Activated CD8-positive, alpha-beta T cell treated with anti-CD3 and anti-CD28 coated beads for 36 hours (primary cell): Measurements from ENCODE around the gene GLA. TPM values are rescaled to one million over a fixed set of nuclear protein-coding genes. Genes with fewer than 3 reads are reported as not detected.

Experiments used
- ATAC-seq: fragments of 200-7000 bp; cut with Tn5 transposase; one replicate; pipeline ENCODE4 v1.10.0; 2021; ENCODE audit warnings: mild to moderate bottlenecking, moderate library complexity
- CTCF ChIA-PET: fragments of 350-600 bp; sonication (Branson Sonifier 250); formaldehyde crosslinking; loops from one replicate; lab custom pipeline; 2021; ENCODE audit warnings: antibody characterized with exemption; lab: Charles Lee
- POLR2A ChIA-PET: fragments of 350-600 bp; sonication (Branson Sonifier 250); formaldehyde crosslinking; loops from one replicate; lab custom pipeline; 2021; ENCODE audit warnings: antibody characterized with exemption; lab: Charles Lee
- DNase-seq: peaks from one replicate; pipeline ENCODE4 v3.0.0-alpha.2; 2020
- H3K27ac Mint-ChIP-seq: one replicate; pipeline ENCODE4 v1.8.0; 2021; ENCODE audit warnings: mild to moderate bottlenecking, mixed read lengths
- H3K27me3 Mint-ChIP-seq: one replicate; pipeline ENCODE4 v1.8.0; 2021; ENCODE audit warnings: mixed read lengths
- H3K36me3 Mint-ChIP-seq: one replicate; pipeline ENCODE4 v1.8.0; 2021; ENCODE audit warnings: low read depth, mixed read lengths
- H3K4me1 Mint-ChIP-seq: one replicate; pipeline ENCODE4 v1.8.0; 2021; ENCODE audit warnings: low read depth, mixed read lengths
- H3K4me3 Mint-ChIP-seq: one replicate; pipeline ENCODE4 v1.8.0; 2021; ENCODE audit warnings: mild to moderate bottlenecking, moderate library complexity, mixed read lengths
- H3K9me3 Mint-ChIP-seq: one replicate; pipeline ENCODE4 v1.8.0; 2021; ENCODE audit warnings: mixed read lengths
- intact Hi-C: fragments of 100-400 bp; cut with micrococcal nuclease; formaldehyde crosslinking; loops from one replicate; pipeline ENCODE4 v1.10.0; 2022
- total RNA-seq, 2 experiments: library from RNA; stranded (reverse); gene quantifications; one replicate each; pipeline ENCODE4 v1.2.3, GENCODE V29; 2021
- TF ChIP-seq, protein P1 (sequence below): fragments of 200-600 bp; IDR thresholded peaks from one replicate; pipeline ENCODE4 v1.8.0; 2022; ENCODE audit warnings: antibody characterized with exemption, mild to moderate bottlenecking

GLA gene
- total RNA-seq, 2 experiments from 2014 or later = 38.8 to 44.6 TPM

DNA sequence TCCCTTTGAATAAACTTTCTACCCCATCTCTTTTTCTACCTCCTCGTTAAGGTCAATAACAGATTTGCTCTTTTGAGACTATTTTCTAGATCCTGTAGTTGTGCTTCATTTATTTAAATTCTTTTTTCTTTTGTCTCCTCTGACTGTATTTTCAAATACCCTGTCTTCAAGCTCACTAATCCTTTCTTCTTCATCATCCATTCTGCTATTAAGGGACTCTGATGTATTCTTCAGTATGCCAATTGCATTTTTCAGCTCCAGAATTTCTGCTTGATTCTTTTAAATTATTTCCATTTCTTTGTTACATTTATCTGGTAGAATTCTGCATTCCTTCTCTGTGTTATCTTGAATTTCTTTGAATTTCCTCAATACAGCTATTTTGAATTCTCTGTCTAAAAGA, 41.6 kb upstream of the GLA start:
- peaks cover 26% of the 10 kb centered on the region for H3K36me3 Mint-ChIP-seq
- DNase-seq (no peak), ATAC-seq (no peak)
- no peak overlapping the region for H3K4me3 Mint-ChIP-seq
- TF ChIP-seq, protein P1, sequence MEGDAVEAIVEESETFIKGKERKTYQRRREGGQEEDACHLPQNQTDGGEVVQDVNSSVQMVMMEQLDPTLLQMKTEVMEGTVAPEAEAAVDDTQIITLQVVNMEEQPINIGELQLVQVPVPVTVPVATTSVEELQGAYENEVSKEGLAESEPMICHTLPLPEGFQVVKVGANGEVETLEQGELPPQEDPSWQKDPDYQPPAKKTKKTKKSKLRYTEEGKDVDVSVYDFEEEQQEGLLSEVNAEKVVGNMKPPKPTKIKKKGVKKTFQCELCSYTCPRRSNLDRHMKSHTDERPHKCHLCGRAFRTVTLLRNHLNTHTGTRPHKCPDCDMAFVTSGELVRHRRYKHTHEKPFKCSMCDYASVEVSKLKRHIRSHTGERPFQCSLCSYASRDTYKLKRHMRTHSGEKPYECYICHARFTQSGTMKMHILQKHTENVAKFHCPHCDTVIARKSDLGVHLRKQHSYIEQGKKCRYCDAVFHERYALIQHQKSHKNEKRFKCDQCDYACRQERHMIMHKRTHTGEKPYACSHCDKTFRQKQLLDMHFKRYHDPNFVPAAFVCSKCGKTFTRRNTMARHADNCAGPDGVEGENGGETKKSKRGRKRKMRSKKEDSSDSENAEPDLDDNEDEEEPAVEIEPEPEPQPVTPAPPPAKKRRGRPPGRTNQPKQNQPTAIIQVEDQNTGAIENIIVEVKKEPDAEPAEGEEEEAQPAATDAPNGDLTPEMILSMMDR = no peak
- POLR2A ChIA-PET = interaction anchor here (0.6 kb wide), 1 partner anchor 100 kb away, joined by 3 read pairs; no protein-coding TSS in a partner anchor
- CTCF ChIA-PET = no interaction called here
- no peaks in the 10 kb centered on the region for H3K4me1 Mint-ChIP-seq
- H3K27ac Mint-ChIP-seq = no peak overlapping the region
- H3K9me3 Mint-ChIP-seq = no peaks in the 10 kb centered on the region
- intact Hi-C loops = no loop called here
- no peaks in the 10 kb centered on the region for H3K27me3 Mint-ChIP-seq

- Mint-ChIP-seq H3K4me1 (no peaks in the 10 kb centered on the region), H3K27ac (no peak overlapping the region), H3K36me3 (peaks cover 47% of the 10 kb centered on the region), H3K27me3 (no peaks in the 10 kb centered on the region), H3K9me3 (no peaks in the 10 kb centered on the region), H3K4me3 (no peak overlapping the region)
- CTCF ChIA-PET = no interaction called here
- TF ChIP-seq, protein P1 = no peak
- no peak for ATAC-seq
- POLR2A ChIA-PET = no interaction called here
- no peak for DNase-seq
- intact Hi-C loops = no loop called here
Observed at GRCh38 chrX:101442085-101442484, 34.4 kb upstream of the GLA start.

GRCh38 chrX:101430457-101431078, 22.8 kb upstream of the GLA start:
- ATAC-seq (peak; percentile 88), DNase-seq (no peak)
- H3K36me3 Mint-ChIP-seq = peaks cover 28% of the 10 kb centered on the region
- intact Hi-C loops = no loop called here
- TF ChIP-seq, protein P1 = no peak
- ChIA-PET POLR2A (interaction anchor here (1.5 kb wide), 1 partner anchor 12 kb away, joined by 4 read pairs; no protein-coding TSS in a partner anchor), CTCF (interaction anchor here (1.0 to 1.5 kb wide), 2 partner anchors 12 to 15 kb away, joined by 3 to 5 read pairs; no protein-coding TSS in a partner anchor)
- H3K4me1 Mint-ChIP-seq = peaks cover 12% of the 10 kb centered on the region
- H3K4me3 Mint-ChIP-seq = no peak overlapping the region
- H3K27me3 Mint-ChIP-seq = no peaks in the 10 kb centered on the region
- no peaks in the 10 kb centered on the region for H3K9me3 Mint-ChIP-seq
- peak overlapping the region; percentile 34 for H3K27ac Mint-ChIP-seq

DNA sequence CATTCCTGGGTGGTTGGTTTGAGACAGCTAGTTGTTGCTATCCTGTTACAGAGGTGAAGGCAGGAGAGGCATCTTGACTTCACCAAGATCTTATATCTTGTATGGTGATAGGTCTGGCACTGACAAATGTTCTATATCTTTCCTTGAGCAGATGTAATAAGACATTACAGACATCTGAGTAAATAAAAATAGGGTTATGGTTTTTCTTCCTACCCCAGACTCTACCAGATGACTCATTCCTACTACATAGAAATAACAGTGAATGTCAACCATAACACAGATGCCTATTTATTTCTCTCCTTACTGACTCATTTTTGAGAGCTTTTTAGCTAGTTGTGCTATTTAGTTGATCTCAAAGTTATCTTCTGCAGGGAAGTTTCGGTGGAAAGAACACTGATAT, 22.2 kb upstream of the GLA start:
- H3K4me3 Mint-ChIP-seq = no peak overlapping the region
- intact Hi-C loops = no loop called here

GRCh38 chrX:101427954-101428353, 20.2 kb upstream of the GLA start:
- Mint-ChIP-seq H3K9me3 (no peaks in the 10 kb centered on the region), H3K4me3 (no peak overlapping the region), H3K27me3 (no peaks in the 10 kb centered on the region), H3K27ac (no peak overlapping the region), H3K4me1 (peaks cover 12% of the 10 kb centered on the region), H3K36me3 (peaks cover 32% of the 10 kb centered on the region)
- DNase-seq = no peak
- POLR2A ChIA-PET = interaction anchor here (1.0 kb wide), 1 partner anchor 10 kb away, joined by 3 read pairs; no protein-coding TSS in a partner anchor
- TF ChIP-seq, protein P1 = no peak
- CTCF ChIA-PET = interaction anchor here (1.2 kb wide), 1 partner anchor 12 kb away, joined by 5 read pairs; no protein-coding TSS in a partner anchor
- intact Hi-C loops = no loop called here
- no peak for ATAC-seq

More for the DNA sequence above, 22.2 kb upstream of the GLA start:
- peaks cover 12% of the 10 kb centered on the region for H3K4me1 Mint-ChIP-seq
- H3K27ac Mint-ChIP-seq = peak overlapping the region; percentile 34
- no peaks in the 10 kb centered on the region for H3K9me3 Mint-ChIP-seq
- ATAC-seq = peak; percentile 77
- no peak for DNase-seq
- ChIA-PET CTCF (interaction anchor here (1.0 to 1.5 kb wide), 2 partner anchors 12 to 14 kb away, joined by 3 to 5 read pairs; no protein-coding TSS in a partner anchor), POLR2A (interaction anchor here (1.5 kb wide), 1 partner anchor 12 kb away, joined by 4 read pairs; no protein-coding TSS in a partner anchor)
- peaks cover 31% of the 10 kb centered on the region for H3K36me3 Mint-ChIP-seq
- TF ChIP-seq, protein P1 = no peak
- H3K27me3 Mint-ChIP-seq = no peaks in the 10 kb centered on the region
